SH-SY5Y (cell line): ENCODE results near the gene CHRNB2.

Source experiments
- GATA2 ChIP-seq: IDR thresholded peaks from 2 replicates; pipeline ENCODE4 v1.6.1; 2011; ENCODE audit warnings: mild to moderate bottlenecking, low read depth, low read length
- GATA3 ChIP-seq: IDR thresholded peaks from 2 replicates; pipeline ENCODE4 v1.6.1; 2011; ENCODE audit warnings: low read depth, mild to moderate bottlenecking, low read length, moderate library complexity

- TF ChIP-seq GATA2 (no peak), GATA3 (no peak)
Observed at GRCh38 chr1:154608397-154609270, 41.1 kb downstream of the CHRNB2 start.
